Measurements from ENCODE around the gene HORMAD2.

The HORMAD2 gene

DNA sequence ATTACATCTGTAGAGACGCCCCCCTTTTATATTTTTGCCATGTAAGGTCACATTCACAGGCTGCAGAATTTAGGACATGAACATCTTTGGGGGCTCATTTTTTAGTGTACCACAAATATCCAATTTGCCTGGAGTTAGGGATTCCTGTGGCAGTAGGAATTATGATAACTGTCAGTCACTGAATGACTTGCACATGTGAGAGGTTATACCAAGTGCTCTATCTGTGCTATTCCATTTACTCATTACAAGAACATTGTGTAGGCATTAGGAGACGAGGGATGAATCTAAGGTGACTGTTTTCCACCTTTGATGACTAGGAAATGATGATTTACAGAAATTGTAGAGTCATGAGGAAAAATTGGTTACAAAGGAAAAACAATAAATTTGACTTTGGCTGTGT is 87.0 kb downstream of the HORMAD2 start:
- no peak for DNase-seq (ENCODE audit: low spot score)

DNA sequence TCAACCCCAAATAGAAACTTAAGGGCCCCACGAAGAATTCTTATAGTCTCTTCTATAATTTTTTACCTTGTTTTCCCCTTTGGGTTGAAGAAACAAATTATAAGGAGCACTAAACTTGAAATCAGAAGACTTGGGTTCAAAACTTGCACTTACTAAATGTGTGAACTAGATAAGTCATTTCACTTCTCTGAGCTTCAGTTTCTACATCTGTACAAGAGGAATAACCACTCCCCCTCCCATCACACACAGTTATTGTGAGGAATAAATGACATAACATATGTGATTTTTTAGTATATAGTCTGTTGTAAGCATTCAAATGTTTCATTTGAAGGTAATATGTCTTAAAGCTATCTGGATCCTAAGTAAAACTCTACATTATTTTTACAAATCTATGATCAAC is 87.5 kb downstream of the HORMAD2 start:
- no peak for DNase-seq (ENCODE audit: low spot score)

DNA sequence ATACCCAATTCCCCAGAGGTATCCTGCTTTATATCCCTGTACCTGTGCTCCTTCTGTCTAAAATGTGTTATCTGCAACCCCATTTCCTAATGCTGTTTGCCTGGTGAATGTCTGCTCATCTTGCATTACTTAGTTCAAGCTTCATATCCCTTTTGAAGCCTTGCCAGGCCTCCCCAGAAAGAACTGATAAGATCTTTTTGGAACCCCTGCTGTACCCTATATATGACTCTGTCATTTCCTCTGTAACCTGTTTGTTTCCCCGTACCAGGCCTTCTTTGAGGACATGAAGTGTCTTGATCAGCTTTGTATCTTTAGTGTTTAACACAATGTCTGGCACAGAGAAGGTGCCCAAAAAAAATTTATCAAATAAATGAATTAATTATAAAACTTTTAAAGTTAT is 88.7 kb downstream of the HORMAD2 start:
- DNase-seq (ENCODE audit: low spot score) = no peak

DNA sequence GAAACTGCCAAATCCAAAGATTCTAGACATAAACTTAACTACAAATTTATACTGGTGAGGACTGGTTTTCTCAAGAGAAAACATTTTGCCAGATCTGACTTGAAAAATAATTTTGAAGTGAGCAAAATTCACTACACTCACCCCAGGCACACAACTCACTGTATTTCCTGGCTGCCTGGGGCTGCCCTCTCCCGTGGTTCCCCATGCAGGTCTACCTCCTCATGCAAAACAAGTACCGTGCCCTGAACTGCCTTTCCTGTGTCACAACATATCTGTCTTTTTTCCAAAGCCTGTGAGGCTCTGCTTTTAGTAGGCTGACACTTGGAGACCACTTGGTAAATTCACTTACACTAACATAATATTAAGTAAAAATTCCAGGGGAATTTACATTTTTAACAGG is 89.9 kb downstream of the HORMAD2 start:
- DNase-seq (ENCODE audit: low spot score) = no peak

DNA sequence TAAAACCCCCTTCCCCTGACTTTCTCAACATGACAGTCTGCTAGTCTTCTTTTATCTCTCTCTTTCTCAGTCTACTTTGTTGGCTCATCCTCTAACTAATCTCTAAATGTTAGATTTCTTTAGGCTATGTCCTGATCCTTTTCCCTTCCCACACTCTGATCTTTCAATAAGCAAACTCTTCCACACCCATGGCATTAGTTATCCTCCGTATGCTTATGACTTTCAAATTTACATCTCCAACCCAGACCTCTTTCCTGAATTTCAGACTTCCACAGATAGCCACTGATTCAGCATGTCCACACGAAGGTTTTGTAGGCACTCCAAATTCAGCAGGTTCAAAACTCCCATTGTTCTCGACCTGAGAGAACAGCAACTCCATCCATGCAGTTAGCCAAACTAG is 90.7 kb downstream of the HORMAD2 start:
- DNase-seq (ENCODE audit: low spot score) = no peak

DNA sequence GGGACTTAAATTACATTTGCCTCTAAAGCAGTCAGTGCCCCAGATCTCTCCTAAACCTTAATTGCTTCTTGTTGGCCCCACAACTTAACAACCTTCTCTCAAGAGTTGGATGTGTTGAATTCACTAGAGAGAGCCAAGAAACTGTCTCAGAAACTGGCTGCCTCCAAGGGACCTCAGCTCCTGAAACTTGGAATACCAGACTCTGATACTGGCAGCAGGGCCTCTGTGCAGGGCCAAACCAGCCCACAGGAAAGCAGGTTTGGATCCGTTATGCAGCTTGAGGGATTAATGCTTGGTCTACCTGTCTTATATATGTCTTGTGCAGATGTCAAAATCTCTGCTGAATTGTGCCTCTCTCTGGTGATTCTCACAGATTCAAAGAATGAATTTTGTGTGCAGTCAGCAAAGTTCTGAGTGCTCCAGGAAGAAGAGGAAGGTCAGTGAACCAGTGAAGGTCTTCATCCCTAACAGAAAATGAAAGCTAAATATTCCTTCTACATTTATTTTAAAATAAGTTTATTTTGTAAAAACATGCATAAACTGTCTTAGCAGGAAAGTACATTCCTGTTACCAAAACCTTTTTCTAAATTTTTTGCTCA is 95.5 kb downstream of the HORMAD2 start:
- no peak for DNase-seq (ENCODE audit: low spot score)

DNA sequence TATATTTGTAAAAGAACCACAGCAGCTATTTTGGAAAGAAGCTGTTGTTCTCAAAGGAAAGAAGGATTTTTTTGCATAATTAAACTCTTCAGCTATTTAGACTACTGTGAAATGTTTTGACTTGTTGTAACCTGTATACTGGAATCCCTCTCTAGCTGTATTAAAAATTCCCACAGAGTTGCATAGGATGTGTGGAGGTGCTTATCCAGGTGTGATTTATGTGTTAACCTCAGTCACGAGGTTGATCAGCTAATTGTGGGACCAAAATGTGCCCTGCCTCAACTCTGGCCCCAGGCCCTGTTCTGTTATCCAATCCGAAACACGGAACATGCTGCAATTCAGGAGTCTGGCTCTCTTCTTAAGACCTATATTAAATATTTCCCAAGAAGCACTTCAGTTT is 96.2 kb downstream of the HORMAD2 start:
- no peak for DNase-seq (ENCODE audit: low spot score)

DNA sequence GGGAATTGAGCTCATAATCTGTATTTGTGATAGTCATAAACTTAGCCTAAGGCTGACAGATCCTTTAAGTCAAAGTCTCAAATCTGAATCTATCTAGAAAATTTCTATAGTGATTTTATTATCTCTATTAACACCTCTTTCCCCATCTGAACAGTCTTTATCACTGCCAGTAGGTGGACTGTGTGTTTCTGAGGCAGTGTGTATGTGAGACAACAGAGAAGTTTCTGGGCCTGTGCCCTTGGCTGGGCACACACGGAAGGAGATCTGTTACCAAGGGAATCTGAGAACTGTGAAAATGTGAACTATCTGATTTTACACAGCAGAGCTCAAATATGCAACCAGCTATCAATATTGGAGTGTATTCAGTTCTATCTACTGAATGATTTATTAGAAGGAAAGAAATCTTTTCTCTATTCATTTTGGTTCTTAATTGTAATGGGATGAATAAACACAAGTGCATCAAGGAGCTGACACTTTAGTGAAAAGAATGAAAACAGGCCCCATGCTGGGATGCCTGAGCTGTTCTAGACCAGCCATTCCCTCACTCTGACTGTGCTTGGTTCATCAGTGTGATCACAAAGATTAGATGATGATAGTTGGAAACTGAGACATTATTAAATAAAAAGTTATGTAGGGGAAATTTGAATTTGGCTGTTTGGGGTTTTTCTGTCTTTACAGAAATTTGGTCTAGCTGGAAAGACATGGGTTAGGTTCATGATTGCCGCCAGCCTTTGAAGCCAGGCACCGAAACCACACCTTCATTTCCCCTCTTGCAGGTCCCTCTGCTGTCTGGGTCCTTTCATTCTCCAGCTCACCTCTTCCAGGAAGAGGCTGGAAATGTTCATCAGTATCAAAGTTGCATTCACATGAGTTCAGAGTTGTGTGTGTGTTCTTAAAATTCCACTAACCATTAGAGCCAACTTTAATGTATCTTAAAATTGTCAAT is 98.2 kb downstream of the HORMAD2 start:
- peak; percentile 16 for DNase-seq (ENCODE audit: low spot score)

DNA sequence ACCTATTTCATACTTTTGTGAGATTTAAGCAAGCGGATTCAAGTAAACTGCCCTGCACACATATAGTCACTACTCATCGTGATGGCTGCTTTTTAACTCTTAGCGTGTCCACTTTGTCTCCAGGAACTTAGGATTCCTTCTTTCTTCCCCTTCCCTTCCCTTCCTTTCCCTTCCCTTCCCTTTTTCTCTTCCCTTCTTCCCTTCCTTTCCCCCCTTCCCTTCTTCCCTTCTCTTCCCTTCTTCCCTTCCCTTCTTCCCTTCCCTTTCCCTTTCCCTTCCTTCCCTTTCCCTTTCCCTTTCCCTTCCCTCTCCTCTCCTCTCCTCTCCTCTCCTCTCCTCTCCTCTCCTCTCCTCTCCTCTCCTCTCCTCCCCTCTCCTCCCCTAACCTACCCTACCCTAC is 100.4 kb downstream of the HORMAD2 start:
- DNase-seq (ENCODE audit: low spot score) = no peak

DNA sequence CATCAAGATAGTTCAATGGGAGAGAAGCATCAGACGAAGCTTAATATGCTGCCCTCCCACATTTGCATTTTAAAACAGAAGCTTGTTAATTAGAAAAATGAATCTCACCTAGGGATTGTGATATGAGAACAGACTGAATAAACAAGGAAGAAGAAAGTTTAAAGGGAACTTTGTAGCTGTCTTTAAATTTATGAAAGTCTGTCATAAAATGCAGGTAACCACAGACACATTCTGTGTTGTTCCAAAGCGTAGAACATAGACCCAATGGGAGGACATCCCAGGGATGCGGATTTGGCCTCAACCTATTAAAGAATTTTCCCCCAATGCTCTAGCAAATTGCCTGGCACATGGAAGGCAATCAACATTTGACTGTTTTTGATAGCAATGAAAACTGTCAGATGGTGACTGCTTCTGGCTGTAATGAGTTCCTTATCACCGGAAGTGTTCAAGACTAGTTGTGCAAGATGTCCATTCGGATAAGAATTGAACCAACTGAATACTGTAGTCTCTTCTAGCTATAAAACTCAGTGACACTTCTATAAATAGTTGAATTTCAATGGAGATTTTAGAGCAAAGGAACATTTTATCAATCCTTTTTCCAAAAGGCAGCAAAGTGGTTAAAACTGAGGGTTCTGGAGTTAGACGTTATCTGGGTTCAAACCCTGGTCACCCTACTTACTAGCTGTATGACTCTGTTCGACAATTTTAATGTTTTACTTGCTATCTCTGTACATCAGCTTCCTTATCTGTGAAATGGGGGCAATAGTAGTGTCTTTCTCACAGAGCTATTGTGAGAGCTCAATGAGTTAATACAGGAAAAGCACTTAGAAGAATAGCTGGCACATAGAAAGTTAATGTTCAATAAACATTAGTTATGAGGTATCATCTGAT is 101.4 kb downstream of the HORMAD2 start:
- DNase-seq (ENCODE audit: low spot score) = no peak

DNA sequence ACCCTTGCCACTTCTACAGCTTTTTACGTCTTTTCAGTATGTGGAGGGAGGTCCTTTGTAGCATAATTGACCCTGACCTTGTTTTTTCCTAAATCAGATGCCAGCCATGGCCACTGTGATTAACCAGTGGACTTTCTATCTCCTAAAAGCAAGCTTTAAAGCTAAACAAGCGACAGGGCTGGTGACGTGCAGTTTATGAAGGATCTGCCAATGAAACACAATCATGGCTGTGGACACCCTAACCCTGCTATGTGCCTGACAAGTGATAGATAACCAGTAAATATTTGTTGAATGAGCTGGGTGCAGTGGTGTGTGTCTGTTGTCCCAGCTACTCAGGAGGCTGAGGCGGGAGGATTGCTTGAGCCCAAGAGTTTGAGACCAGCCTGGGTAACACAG is 102.1 kb downstream of the HORMAD2 start:
- DNase-seq (ENCODE audit: low spot score) = no peak

DNA sequence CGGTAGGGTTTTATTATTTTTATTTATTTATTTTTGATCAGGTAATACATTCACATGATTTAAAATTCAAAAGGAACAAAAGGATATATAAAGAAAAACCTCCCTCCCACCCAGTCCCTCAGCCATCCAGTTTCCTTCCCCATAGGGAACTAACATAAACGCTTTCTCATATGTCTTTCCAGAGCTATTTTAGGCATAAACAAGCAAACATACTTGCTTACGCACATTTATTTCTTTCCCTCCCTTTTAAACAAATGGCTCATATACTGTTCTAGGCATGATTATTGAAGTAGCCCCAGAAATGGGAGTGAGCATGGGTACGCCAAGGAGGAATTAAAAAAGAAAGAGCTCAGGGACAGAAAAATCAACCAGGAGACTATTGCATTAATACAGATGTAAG is 102.6 kb downstream of the HORMAD2 start:
- DNase-seq (ENCODE audit: low spot score) = no peak

DNA sequence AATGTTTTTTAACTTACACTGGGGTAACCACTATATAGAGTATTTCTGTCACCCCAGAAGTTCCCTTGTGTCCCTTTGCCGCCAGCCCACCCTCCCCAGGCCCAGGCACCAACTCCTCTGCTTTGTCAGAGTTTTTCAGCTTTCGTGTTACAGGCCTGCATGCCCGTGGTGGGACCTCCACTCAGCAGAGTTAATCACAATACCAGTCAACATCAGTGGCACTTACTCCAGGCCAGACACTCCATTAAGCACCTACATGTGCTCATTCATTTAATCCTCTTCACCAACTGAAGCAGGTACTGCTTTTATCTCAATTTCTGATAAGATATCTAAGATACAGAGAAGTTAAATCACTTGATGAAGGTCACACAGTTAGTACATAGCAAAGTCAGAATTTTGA is 103.0 kb downstream of the HORMAD2 start:
- no peak for DNase-seq (ENCODE audit: low spot score)

DNA sequence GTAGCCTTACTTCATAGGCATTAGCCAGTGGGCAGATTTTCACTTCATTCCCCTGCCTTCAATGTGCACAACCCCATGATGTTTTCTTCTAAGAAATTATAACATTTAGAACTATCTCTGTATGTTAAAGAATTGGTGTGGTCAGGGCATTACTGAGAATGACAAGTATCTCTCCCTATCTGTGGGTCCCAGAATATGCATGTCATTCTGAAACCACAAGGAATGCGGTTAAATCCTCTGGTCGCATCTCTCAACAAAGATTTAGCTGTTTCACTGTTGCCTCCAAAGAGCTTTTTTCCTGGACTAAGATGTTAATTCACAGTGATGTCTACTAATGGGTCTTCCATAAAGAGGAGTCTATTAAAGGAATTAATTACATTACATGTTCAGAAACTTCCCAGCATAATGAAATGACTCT is 103.6 kb downstream of the HORMAD2 start:
- no peak for DNase-seq (ENCODE audit: low spot score)

DNA sequence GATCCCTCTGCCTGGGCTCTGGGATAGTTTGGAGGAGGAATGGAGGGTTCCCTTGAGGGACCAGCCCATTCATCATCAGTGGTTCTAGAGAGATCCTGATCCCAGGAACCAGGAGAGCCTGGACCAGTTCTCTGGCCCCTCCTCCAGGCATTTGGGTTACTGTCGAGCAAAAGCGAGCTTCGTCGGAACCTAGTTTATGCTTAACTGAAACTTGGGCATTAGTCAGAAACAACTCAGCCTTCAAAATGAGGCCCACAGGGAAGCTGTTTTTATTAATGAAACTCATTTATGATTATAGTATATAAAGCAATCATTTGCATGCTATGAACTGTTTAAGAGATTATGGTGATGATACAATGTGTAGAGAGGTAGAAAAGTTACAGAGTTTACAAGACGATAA is 104.9 kb downstream of the HORMAD2 start:
- DNase-seq (ENCODE audit: low spot score) = no peak

DNA sequence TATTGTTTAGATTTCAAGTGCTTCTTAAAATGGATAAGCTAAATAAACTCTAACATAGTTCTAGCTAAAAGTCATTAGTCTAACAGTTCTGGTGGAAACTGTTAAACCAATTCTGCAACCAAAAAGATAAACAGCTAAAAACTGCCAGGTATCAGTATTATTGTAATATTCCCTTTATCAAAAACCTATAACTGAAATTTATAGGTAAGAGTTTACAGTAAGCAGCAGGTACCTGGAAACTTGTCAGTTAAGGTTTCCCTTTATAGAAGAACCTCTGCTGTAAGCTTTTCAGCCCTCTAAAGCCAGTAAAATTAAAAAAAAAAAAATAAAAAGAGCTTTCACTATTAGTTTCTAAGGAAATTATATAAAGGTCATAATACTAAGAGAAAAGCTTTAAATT is 105.3 kb downstream of the HORMAD2 start:
- DNase-seq (ENCODE audit: low spot score) = no peak

DNA sequence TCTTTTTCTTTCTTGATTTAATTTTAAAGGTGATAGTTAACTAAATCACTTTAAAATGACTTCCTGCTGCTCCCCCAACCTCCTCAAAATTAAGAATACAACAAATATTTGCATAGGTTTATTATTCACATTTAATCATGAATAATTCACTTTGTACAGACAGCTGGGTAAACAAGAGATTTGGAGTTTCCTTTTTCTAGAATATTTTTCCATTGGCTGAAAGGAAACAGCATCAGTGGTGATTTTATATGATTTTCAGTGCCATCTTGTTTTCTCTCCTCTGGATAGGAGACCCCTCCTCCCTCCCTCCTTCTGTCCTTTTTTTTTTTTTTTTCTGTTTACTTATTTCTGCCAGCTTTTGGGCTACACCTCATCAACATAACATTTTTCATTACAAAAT is 105.8 kb downstream of the HORMAD2 start:
- DNase-seq (ENCODE audit: low spot score) = no peak

DNA sequence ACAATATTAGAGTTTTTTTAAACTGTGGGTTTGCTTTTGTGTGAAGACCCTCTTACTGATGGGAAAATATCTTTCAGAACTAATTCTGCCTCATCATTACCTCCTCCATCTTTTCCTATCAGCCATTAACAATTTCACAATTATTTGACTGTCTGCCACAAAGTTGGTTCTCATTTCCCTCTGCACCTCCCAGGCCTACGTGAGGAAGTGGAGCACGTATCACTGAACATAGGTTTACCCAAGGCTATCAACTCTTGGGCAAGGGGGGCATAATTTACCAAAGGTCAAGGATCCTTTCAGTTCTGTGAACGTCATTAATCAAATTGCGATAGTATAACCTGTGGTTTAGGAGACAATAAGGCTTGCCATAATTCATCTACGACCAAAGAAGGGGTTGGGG is 106.2 kb downstream of the HORMAD2 start:
- no peak for DNase-seq (ENCODE audit: low spot score)

DNA sequence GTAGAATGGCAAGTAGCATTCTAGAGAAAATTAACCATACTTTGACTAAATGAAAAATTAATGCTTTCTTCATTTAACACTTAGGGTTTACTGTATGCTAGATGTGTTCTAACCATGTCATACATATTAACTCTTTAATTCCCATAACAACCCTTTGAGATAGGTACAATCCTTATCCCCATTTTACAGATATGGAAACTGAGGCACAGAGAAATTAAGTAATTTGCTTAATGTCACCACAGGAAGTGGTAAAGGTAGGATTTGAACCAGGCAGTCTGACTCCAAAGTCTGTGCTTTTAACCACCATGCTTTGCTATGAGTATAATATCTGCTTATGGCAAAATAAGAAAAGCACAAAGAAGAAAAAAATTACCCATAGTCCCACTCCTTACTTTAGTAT is 106.8 kb downstream of the HORMAD2 start:
- no peak for DNase-seq (ENCODE audit: low spot score)

DNA sequence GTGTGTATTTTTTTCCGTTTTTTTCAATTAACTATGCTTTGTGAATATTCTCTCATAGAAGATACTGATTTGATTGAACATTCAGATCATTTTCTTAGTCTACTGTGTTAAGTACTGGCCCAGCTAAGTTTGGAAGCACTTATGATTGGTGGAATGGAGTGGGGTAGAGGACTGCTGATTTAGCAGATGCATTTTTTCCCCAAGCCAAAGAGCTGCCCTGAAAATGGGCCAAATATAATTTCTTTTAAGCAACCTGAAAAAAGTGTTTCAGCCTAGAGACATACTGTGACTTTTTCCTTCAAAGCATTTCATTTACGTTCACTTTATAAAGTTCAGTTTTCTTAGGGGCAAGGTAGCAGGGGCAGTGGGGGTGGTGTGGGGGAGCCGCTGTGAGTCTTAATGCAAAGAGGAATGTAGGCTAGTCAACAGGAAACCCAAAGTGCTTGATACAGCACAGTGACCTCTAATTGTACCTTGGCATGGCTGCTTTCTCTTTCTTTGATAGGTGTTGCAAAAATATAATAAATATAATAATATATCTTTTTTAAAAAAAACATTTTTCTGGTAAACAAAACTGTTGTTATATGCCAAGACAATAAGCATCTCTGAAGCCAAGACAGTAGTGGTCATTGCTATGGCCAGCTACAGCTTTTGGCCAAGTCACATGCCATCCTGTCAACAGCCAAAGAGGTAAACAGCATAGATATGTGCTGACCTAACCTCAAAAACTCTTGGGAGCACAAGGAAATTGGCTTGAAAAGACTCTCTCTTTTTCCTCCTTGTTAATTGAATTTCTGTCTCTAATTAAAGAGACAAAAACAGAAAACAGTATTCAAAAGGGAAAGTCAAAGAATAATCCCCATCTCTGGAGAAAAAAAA is 107.5 kb downstream of the HORMAD2 start:
- peak; percentile 23 for DNase-seq (ENCODE audit: low spot score)

DNA sequence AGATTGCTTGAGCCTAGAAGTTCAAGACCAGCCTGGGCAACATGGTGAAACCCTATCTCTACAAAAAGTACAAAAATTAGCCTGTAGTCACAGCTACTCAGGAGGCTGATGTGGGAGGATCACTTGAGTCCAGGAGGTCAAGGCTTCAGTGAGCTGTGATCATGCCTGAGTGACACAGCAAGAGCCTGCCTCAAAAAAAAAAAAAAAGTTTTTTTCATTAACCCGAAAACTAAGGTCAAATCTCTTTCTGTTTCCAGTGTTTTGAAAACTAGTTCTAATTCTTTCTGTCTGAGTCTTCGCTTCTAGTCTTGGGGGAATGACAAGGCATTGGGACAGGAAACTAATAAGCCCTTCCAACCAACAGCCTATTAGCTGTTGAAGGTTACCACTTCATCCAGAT is 108.6 kb downstream of the HORMAD2 start:
- DNase-seq (ENCODE audit: low spot score) = no peak

DNA sequence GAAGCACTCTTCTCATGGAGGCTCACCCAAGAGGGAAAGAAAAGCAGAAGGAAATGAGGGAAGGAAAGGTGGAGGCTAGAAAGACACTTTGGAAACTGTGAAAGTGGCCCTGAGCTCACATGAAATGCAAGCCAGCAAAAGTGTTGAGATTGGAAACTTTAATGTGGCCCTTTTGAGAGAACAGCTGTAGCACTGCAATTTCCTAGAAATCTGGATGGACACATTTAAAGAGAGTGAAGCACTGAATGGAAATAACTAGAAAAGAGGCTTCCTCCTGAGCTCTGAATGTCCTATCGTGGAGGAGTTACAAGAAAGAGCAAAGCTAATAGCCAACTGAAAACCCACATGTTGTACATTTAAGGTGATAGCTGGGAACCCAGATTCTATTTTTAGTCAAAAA is 110.3 kb downstream of the HORMAD2 start:
- DNase-seq (ENCODE audit: low spot score) = no peak

All from AG20443 (cell line).